RPMI8226 (cell line): ENCODE measurements around the gene UGT2B17.
"Not testable (repeated sequence)": the region's sequence is repeated elsewhere in the genome, so short reads cannot be mapped to it uniquely, and the experiment has no call there.

ENCODE experiments used
- DNase-seq: peaks from one replicate; pipeline ENCODE4 v3.0.0-alpha.2; 2015

The UGT2B17 gene

DNA sequence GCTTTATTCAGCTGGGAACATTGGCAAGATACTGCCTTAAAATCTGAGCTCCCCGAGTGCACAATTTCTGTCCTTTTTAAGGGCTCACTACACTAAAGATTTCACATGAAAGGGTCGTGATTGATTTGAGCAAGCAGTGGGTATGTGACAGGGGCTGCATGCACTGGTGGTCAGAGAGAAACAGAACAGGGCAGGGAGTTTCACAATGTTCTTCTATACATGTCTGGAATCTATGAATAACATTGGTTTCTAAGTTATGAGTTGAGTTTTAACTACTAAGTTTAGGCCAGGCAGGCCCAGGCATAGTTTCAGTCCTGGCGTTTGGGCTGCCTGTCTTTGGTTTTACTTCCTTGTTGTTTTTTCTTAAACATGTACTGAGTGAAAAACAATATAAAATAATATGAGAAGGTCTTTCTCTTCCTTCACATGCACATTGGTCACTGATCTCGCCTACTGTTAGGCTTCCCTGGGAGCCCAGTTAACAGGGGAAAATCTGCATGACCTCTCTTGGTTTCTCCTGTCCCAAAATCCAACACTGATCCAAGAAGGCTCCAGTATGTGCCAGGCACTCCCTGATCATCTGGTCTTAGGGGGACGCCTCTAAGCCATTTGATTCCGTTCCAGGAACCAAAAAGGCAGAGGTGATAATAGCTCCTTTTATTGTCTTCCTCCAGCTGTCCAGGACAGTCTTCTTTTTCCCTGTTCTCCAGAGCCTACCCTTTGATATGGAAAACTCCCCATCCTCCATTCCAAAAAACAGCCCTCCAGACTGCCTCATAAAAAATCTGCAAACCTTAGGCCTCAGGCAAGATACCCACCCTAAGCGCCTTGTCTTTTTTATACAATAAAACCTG is at the start of gene UGT2B17:
Gene UGT2B17, minus strand, starts transcription at position 51 of the 854 bp plus-strand sequence. CDS start 7,838 bp downstream, outside the sequence.
- peak; percentile 14 for DNase-seq

GRCh38 chr4:68622731-68623130 is 46.6 kb upstream of the UGT2B17 start:
- not testable (repeated sequence) for DNase-seq

DNA sequence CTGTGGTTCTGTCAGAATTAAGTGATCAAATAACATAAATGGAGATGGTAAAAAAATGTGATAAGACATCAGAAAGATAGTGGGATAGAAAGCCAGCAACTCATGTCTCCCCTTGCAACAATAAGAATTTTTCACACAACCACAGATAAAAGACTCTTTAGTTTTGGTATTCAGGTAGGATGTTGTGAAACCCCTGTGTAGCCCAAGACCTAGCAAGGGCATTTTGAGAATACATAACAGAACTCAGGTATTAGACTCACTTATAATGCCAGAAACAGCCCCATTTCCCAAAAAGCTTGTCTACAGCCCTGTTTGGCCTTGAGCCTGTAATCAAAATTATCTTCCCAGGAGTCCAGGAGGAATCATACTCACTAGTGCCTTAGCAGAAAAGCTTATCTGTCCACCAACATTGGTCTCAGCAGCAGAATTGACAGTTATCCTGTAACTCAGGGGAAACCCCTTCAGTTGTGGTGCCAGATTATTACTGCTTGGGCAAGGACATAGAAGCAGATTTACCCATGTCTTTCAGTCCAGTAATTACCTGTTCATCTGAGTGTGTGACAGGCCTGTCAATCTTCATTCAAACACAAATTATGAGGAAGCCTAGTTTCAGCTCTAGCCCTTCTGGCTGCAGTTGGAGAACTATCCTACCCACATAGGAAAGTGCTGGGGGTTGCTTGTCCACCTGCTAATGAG is 41.0 kb upstream of the UGT2B17 start:
- no peak for DNase-seq

DNA sequence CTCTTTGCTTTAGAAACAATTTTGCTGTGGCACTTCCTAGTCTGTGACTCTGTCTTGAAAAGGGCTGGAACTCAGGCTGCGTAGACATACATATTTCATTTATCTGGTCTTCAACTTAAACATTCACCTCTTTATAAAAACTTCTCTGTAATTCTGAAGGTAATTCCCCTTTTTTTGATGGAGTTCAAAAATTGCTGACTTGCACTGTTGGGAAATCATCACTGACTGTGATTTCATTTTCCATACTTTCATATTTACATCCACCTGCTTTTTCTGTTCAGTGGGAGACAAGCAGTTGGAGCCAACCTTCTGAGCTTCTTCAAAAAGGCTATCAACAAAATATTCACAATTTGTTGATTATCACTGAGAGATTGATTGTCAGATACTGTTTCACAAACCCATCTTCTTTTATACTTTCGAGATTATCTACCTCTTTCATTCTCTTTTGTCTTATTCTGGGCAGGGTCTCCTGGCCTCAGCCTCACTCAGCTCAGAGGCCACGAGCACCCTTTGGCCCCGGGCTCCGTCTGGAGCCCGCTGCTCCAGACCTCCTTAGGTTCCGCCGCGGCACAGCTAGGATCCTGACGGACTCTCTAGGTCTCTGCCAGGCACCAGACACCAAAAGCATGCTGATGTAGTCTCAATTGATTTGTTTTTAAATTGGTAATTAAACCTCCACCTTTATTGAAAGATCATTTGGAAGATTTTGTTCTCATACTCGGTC is 39.7 kb upstream of the UGT2B17 start:
- DNase-seq, result no peak

- DNase-seq, result no peak
These were observed 37.6 kb upstream of the UGT2B17 start for GRCh38 chr4:68613752-68614151.

DNA sequence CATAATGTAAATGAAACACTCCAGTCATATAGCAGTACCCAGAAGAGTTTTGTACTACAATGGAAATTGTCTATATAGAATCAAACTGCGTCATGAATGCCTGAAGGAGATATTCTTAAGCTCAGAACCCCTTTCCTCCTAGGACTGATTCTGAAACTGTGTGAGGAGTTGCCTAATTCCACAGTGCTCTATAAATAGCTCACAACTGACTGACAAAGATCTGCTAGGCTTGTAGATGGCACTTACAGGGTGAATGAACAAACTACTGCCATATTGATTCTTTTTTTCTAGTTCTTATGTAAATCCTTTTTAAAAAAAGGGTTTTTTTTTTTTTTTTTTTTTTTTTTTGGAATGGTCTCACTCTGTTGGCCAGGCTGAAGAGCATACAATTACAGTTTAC is 30.1 kb upstream of the UGT2B17 start:
- DNase-seq, result no peak

GRCh38 chr4:68599150-68599549 is 23.0 kb upstream of the UGT2B17 start:
- no peak for DNase-seq

DNA sequence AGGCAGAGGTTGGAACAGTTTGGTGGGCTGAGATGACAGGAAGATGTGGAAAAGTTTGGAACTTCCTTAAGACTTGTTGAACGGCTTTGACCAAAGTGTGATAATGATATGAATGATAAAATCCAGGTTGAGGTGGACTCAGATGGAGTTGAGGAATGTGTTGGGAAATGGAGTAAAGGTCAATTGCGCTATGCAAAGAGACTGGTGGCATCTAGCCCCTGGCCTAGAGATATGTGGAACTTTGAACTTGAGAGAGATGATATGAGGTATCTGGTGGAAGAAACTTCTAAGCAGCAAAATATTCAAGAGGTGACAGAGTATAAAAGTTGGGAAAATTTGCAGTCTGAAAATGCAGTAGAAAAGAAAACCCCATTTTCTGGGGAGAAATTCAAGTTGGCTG is 21.4 kb upstream of the UGT2B17 start:
- DNase-seq, result no peak

GRCh38 chr4:68594678-68595077 is 18.6 kb upstream of the UGT2B17 start:
- no peak for DNase-seq

- DNase-seq, result no peak
These were observed 17.0 kb upstream of the UGT2B17 start for GRCh38 chr4:68593112-68593511.

DNA sequence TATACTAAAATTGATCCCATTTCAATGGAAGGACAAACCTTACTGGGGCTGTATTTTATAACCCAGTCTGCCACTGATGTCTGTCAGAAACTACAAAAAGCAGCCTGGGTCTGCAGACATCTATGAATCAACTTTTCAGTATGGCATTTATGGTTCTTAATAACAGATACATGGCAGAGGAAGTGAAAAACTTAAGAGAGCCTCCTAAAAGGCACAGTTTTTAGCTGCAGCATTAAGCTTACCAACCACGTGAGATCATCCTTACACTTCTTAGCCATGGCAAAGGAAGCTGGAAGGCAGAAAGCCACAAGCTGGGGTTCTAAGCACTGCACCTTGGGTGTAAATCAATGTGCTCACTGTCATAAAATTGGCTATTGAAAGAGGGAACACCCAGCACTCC is 16.6 kb upstream of the UGT2B17 start:
- no peak for DNase-seq

GRCh38 chr4:68591204-68591603 is 15.1 kb upstream of the UGT2B17 start:
- DNase-seq, result no peak

DNA sequence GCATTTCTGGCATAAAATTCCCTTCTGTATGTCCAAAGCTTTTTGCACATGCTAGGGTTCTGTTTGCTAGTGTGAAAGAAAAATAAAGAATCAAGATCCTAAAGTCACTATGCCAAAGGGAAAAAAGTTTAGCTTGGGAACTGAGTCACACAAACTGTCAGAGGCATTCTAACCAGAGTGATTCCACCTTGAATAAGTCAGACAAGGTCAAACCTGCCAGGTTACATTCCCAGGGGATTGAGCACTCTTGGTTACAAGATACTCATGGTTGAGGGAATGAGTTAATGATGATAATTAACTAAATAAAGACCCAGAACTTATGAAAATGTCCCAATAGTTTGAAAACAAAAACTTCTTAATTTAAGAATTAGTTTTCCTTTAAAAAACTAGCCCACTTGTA is 13.7 kb upstream of the UGT2B17 start:
- no peak for DNase-seq

- DNase-seq, result no peak
These were observed 6.2 kb upstream of the UGT2B17 start for GRCh38 chr4:68582339-68582717.

DNA sequence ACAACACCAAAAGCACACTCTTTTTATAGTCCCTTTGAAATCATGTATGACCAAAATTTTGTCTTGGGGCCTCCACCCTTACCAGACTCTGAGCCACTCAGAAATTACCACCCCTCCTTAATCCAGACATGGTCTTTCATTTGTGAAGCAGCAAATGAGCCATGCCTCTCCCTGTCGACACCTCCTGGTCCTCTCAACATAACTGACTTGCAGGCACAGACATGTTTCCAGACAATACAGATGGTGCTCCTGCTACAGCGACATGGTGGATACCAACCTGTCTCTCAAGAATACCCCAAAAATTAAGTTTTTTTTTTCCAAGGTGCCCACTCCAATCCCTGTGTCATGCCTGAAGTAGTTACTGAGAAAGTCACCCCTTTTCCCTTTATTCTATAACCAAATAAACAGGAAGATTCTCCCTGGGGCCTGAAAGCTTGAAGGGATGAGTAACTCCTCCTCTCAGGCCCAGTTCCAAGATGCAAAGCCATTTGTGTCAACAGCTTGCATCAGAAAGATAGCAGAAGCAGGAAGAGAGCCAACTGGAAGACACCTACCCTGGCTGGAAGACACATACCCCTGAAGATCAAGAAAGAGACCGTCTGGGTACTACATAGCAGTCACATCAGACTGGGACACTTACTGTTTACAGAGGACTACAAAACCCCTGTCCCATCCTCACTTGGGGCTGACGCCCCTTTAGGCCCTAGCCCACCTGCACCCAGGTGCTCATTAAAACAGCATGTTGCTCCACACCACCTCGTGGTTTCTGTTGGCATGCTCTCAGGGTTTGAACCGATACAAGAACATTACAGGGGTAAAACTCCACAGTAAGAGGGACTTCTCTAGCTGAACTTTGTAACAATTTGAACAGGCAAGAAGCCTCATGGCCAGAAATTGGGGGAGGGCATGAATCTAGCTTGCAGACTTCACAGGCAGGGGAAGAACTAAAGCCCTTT is 5.5 kb upstream of the UGT2B17 start:
- no peak for DNase-seq

- no peak for DNase-seq
These were observed 1.5 kb upstream of the UGT2B17 start for GRCh38 chr4:68577590-68577989.

DNA sequence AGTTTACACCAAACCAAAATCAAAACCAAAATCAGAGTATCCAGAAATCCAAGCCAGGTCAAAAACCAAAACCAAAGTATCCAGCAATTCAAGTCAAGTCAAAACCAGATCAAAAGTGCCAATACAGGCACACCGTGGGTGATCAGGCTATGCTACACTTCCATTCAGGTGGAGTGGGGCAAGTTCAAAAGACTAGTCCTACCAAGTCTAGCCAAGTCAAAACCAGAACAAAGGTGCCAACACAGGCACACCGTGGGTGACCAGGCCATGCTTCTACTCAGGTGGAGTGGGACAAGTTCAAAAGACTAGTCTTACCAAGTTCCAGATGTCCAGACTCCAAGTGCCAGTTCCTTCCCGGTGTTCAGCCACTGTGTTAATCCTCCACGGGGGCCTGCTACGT is 486 bp downstream of the UGT2B17 start:
- DNase-seq, result not testable (repeated sequence)

DNA sequence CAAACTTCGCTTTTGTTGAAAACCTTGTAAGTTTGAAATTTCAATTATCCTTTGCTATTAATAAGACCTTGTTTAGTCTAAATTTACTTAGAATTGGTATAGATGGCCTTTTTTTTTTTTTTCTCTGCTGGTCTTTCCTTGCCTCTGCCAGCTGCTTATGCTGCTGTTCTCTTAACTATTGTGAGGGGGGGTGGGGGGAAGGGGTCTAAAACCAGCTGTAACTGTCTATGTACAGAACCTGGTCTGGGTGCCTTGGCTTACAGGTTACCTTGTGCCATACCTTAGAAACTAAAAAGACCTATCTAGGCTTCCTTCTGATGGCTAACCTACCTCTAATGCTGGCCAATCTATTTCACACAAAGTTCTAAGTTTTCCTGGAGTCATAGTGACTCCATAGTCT is 1.0 kb downstream of the UGT2B17 start:
- no peak for DNase-seq

GRCh38 chr4:68572653-68573170 is 3.4 kb downstream of the UGT2B17 start:
- DNase-seq, result no peak

GRCh38 chr4:68570122-68570507 is 6.0 kb downstream of the UGT2B17 start:
- no peak for DNase-seq

- DNase-seq, result no peak
These were observed 6.5 kb downstream of the UGT2B17 start for GRCh38 chr4:68569466-68570121.

GRCh38 chr4:68569036-68569435 is 7.1 kb downstream of the UGT2B17 start:
- DNase-seq, result not testable (repeated sequence)
